Neural progenitor cell (in vitro differentiated cells): ENCODE measurements around the gene CLCNKA.
"Not testable (repeated sequence)": the region's sequence is repeated elsewhere in the genome, so short reads cannot be mapped to it uniquely, and the experiment has no call there.

Experiments
- EZH2 ChIP-seq: fragments of 200-600 bp; sonication (generic); IDR thresholded peaks from 2 replicates; pipeline ENCODE4 v1.6.1; 2017; ENCODE audit warnings: antibody characterized with exemption, mild to moderate bottlenecking, moderate library complexity
- TF ChIP-seq, protein P1 (sequence below): fragments of 200-600 bp; sonication (generic); IDR thresholded peaks from 2 replicates; pipeline ENCODE4 v1.5.1; 2017; ENCODE audit warnings: antibody characterized with exemption, mild to moderate bottlenecking

DNA sequence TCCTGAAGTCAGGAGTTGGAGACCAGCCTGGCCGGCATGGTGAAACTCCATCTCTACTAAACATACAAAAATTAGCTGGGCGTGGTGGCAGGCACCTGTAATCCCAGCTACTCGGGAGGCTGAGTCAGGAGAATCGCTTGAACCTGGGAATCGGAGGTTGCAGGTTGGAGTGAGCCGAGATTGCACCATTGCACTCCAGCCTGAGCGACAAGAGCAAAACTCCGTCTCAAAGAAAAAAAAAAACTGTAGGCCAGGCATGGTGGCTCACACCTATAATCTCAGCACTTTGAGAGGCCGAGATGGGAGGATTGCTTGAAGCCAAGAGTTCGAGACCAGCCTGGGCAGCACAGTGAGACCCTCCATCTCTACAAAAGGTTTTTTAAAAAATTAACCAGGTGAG, 20.6 kb upstream of the CLCNKA start:
- TF ChIP-seq, protein P1, sequence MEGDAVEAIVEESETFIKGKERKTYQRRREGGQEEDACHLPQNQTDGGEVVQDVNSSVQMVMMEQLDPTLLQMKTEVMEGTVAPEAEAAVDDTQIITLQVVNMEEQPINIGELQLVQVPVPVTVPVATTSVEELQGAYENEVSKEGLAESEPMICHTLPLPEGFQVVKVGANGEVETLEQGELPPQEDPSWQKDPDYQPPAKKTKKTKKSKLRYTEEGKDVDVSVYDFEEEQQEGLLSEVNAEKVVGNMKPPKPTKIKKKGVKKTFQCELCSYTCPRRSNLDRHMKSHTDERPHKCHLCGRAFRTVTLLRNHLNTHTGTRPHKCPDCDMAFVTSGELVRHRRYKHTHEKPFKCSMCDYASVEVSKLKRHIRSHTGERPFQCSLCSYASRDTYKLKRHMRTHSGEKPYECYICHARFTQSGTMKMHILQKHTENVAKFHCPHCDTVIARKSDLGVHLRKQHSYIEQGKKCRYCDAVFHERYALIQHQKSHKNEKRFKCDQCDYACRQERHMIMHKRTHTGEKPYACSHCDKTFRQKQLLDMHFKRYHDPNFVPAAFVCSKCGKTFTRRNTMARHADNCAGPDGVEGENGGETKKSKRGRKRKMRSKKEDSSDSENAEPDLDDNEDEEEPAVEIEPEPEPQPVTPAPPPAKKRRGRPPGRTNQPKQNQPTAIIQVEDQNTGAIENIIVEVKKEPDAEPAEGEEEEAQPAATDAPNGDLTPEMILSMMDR = not testable (repeated sequence)
- not testable (repeated sequence) for TF ChIP-seq EZH2
